ENCODE data around the gene DHX58. TPM values are rescaled to one million over a fixed set of nuclear protein-coding genes. Genes with fewer than 3 reads are reported as not detected.

The DHX58 gene
- total RNA-seq, 1 donor from 2014 or later: 3.1 TPM

DNA sequence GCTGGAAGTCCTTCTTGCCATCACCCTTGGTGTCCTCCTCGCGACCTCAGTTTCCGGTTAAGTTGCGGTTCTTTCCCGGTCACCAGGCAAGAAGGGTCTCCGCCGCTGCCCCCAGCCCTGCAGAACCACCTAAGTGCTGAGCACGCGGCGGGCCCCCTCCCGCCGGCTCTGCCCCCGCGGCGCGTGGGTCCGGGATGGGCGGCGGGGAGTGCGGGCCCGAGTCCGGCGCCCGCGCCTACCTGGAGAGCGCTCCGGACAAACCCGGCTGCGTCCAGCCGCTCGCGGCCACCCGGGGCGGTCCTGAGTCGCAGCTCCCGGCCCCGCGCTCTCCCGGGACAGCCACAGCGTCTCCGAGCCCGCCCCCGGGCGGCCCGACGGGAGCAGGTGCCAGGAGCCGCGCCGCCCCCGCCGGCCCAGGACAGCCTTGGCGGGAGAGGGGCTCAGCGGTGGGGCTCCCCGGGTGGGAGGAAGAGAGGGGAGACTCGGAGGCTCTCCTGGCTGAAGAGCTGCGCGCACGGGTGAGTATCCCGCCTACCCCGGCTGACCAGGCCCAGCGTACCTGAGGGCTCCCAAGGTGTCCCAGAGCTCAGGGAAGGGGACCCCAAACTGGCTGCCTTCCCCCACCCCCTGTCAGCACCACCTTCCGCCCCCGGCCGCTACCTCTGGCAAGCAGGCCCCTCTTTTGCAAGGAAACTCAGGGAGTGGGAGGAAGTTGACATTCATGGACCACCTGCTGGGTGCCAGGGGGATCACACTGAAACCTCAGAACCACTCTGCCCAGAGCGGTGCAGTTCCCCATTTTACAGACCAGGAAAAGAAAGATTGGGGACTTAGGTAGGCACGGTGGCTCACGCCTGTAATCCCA lies 40.0 kb downstream of the DHX58 start:
- DNase-seq: no peak
- Histone ChIP-seq H3K4me1 (peaks cover 11% of the 10 kb centered on the region), H3K27me3 (ENCODE audit: low read depth) (peaks cover 72% of the 10 kb centered on the region), H3K9me3 (replicated peaks) (no peaks in the 10 kb centered on the region), H3K4me3 (peak overlapping the region; percentile 58), H3K36me3 (no peaks in the 10 kb centered on the region), H3K27ac (replicated peaks) (no peak overlapping the region)
- intact Hi-C loops (cut with micrococcal nuclease): no loop called here
- TF ChIP-seq, protein P1, sequence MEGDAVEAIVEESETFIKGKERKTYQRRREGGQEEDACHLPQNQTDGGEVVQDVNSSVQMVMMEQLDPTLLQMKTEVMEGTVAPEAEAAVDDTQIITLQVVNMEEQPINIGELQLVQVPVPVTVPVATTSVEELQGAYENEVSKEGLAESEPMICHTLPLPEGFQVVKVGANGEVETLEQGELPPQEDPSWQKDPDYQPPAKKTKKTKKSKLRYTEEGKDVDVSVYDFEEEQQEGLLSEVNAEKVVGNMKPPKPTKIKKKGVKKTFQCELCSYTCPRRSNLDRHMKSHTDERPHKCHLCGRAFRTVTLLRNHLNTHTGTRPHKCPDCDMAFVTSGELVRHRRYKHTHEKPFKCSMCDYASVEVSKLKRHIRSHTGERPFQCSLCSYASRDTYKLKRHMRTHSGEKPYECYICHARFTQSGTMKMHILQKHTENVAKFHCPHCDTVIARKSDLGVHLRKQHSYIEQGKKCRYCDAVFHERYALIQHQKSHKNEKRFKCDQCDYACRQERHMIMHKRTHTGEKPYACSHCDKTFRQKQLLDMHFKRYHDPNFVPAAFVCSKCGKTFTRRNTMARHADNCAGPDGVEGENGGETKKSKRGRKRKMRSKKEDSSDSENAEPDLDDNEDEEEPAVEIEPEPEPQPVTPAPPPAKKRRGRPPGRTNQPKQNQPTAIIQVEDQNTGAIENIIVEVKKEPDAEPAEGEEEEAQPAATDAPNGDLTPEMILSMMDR (IDR thresholded peaks at IDR 0.05; ENCODE audit: borderline replicate concordance): no peak

DNA sequence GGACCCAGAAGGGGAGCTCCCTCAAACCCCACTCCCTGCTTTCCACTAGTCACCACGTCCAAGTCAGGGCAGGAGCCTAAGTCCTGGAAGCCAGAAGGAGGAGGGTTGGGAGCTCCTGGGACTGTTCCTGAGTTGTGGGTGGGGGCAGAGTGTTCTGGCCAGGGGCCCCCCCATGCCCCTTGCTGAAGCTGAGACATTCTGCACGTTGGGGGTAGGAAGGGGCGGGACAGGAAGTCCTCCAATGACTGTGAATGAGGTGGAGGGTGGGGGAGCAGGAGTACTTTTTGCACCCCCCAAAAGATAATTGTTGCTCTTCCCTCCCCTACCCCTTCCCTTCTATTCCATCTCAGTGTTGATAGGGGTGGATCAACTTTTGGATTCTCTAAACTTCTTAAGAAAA lies 40.7 kb downstream of the DHX58 start:
- Histone ChIP-seq H3K27me3 (ENCODE audit: low read depth) (peaks cover 70% of the 10 kb centered on the region), H3K27ac (replicated peaks) (no peak overlapping the region), H3K36me3 (no peaks in the 10 kb centered on the region), H3K4me1 (peaks cover 11% of the 10 kb centered on the region), H3K9me3 (replicated peaks) (no peaks in the 10 kb centered on the region), H3K4me3 (peak overlapping the region; percentile 58)
- intact Hi-C loops (cut with micrococcal nuclease): no loop called here
- TF ChIP-seq, protein P1 (IDR thresholded peaks at IDR 0.05; ENCODE audit: borderline replicate concordance): no peak
- DNase-seq: no peak

DNA sequence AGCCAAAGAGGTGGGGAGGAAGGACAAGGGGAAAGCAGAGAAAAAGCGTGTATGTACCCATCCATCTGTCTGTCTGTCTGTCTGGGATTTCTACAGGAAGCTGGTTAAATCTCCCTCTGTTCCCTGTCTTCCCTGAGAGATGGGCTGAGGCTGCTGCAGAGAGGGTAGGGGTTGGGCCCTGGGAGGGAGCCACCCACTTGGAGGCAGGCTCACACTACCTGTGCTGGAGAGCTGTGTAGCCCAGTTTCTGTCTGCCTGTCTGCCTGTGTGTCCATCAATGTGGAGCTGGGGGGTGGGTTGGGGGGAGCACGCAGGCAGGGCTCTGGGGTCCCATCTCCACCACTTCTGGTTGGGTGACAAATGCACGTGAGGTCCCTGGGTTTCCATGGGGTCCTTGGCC lies 43.5 kb downstream of the DHX58 start:
- Histone ChIP-seq H3K4me3 (no peak overlapping the region), H3K4me1 (peaks cover 11% of the 10 kb centered on the region), H3K27ac (replicated peaks) (no peak overlapping the region), H3K27me3 (ENCODE audit: low read depth) (peaks cover 61% of the 10 kb centered on the region), H3K9me3 (replicated peaks) (no peaks in the 10 kb centered on the region), H3K36me3 (no peaks in the 10 kb centered on the region)
- TF ChIP-seq, protein P1 (IDR thresholded peaks at IDR 0.05; ENCODE audit: borderline replicate concordance): no peak
- no peak for DNase-seq
- intact Hi-C loops (cut with micrococcal nuclease): no loop called here

DNA sequence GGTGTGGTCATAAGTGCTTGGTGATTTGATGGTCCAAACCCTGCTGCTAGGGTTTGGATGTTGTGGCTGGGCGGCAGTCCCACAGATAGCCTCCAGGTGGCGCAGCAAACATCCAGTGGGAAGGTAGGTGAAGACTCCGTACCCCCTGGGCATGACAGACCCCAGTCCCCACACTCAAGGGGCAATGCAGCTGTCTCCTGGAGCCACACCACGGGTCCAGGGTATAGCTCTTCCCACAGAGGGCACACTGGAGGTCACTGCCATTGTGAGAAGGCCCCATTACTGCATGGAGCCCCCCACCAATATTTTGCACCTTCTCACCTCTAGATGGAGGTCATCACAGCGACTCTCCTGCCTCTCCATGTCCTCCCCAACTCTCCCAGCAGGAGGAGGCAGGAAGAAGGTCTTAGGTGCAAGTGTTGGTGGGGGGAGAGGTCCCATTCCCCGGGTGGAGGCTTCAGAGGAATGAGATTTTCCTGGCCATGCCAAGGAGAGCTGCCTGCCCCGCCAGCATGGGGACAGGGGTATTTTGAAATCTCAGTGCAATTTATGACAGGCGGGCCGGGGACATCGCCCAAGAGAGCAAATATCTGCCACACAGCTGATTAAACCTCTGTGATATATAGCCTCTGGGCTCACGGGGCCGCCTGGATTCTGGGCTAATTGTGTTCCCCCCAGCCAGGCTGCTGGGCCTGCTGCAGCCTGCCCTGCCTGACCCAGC lies 45.0 kb downstream of the DHX58 start:
- peak; percentile 50 for DNase-seq
- Histone ChIP-seq H3K9me3 (replicated peaks) (no peaks in the 10 kb centered on the region), H3K27ac (replicated peaks) (no peak overlapping the region), H3K27me3 (ENCODE audit: low read depth) (peaks cover 50% of the 10 kb centered on the region), H3K36me3 (no peaks in the 10 kb centered on the region), H3K4me3 (no peak overlapping the region), H3K4me1 (peaks cover 16% of the 10 kb centered on the region)
- intact Hi-C loops (cut with micrococcal nuclease): no loop called here
- TF ChIP-seq, protein P1 (IDR thresholded peaks at IDR 0.05; ENCODE audit: borderline replicate concordance): peak; percentile 90

DNA sequence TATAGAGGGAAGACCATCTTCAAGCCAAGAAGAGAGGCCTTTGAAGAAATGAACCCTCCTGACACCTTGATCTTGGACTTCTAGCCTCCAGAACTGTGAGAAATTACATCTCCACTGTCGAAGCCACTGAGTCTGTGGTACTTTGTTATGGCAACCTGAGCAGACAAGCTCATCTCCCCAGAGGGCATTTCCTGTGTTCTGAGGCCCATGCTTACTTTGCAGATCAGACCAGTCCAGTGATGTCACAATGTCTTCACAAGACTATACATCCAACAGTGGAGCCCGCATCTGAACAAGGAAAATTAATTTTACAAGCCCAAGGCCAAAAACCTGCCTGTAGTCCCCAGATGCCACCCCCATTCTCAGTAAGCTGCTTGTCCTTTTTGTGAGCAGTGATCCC lies 47.3 kb downstream of the DHX58 start:
- H3K4me3 ChIP-seq: no peak overlapping the region
- DNase-seq: no peak
- H3K27me3 ChIP-seq (ENCODE audit: low read depth): peaks cover 27% of the 10 kb centered on the region
- no peaks in the 10 kb centered on the region for H3K9me3 ChIP-seq (replicated peaks)
- intact Hi-C loops (cut with micrococcal nuclease): no loop called here
- peaks cover 6% of the 10 kb centered on the region for H3K4me1 ChIP-seq
- TF ChIP-seq, protein P1 (IDR thresholded peaks at IDR 0.05; ENCODE audit: borderline replicate concordance): no peak
- H3K27ac ChIP-seq (replicated peaks): no peak overlapping the region
- no peaks in the 10 kb centered on the region for H3K36me3 ChIP-seq

All from left ventricle myocardium inferior (tissue), 1 donor.